Measurements from ENCODE around the gene CTDSP2. TPM values are rescaled to one million over a fixed set of nuclear protein-coding genes. Genes with fewer than 3 reads are reported as not detected.

CTDSP2 gene
- polyA plus RNA-seq, 1 of the 3 experiments (the other 2 are of a cell fraction) = 119 TPM

- Histone ChIP-seq H4K20me1 (ENCODE audit: insufficient read depth) (peaks cover 99% of the 10 kb centered on the region), H3K4me3 (ENCODE audit: low read depth in 2 of 2, low read length in 1 of 2) (no peak overlapping the region), H3K27ac (ENCODE audit: low read depth in 2 of 2, low read length in 1 of 2) (peak overlapping the region in 1 of 2 experiments; percentile 15; a peak in 2 of 4 replicates), H3K79me2 (ENCODE audit: insufficient read depth) (peaks cover 100% of the 10 kb centered on the region), H3K4me1 (ENCODE audit: control insufficient read depth in 1 of 2, insufficient read depth in 2 of 2, low read depth in 1 of 2, low read length in 1 of 2) (peaks cover 50 to 67% of the 10 kb centered on the region in 2 experiments; a peak in 3 of 4 replicates), H3K4me2 (peak overlapping the region; percentile 34), H2AFZ (ENCODE audit: low read depth) (no peak overlapping the region), H3K27me3 (ENCODE audit: insufficient read depth) (no peaks in the 10 kb centered on the region), H3F3A (replicated peaks; ENCODE audit: insufficient read depth) (peaks cover 31% of the 10 kb centered on the region), H3K9me3 (no peaks in the 10 kb centered on the region), H3K36me3 (replicated peaks in 1 of 2; ENCODE audit: control insufficient read depth in 1 of 2, insufficient read depth in 2 of 2, low read length in 1 of 2) (peaks cover 7 to 8% of the 10 kb centered on the region in 2 experiments), H3K9ac (no peak overlapping the region), H3K9me2 (no peaks in the 10 kb centered on the region)
- WGBS (ENCODE audit: low lambda C conversion rate) = 96% methylated on average over 3 of the region's 3 CpGs
- DNase-seq = no peak
- ChIA-PET CTCF (interaction anchor here (1.1 to 8.4 kb wide), 8 partner anchors 11 to 71 kb away, joined by 3 to 146 read pairs (median 12); partner anchors contain the start of genes CTDSP2 and TSFM), POLR2A (interaction anchor here (1.3 kb wide), 1 partner anchor 63 kb away, joined by 3 read pairs; no protein-coding TSS in a partner anchor)
- no peak for TF ChIP-seq EZH2phosphoT487 (IDR thresholded peaks at IDR 0.05; ENCODE audit: borderline replicate concordance, low read depth)
- no peak for TF ChIP-seq RFX5 (IDR thresholded peaks at IDR 0.05; ENCODE audit: low read length)
- no peak for TF ChIP-seq RXRA (IDR thresholded peaks at IDR 0.05; ENCODE audit: borderline replicate concordance, low read depth)
- TF ChIP-seq, protein P1, sequence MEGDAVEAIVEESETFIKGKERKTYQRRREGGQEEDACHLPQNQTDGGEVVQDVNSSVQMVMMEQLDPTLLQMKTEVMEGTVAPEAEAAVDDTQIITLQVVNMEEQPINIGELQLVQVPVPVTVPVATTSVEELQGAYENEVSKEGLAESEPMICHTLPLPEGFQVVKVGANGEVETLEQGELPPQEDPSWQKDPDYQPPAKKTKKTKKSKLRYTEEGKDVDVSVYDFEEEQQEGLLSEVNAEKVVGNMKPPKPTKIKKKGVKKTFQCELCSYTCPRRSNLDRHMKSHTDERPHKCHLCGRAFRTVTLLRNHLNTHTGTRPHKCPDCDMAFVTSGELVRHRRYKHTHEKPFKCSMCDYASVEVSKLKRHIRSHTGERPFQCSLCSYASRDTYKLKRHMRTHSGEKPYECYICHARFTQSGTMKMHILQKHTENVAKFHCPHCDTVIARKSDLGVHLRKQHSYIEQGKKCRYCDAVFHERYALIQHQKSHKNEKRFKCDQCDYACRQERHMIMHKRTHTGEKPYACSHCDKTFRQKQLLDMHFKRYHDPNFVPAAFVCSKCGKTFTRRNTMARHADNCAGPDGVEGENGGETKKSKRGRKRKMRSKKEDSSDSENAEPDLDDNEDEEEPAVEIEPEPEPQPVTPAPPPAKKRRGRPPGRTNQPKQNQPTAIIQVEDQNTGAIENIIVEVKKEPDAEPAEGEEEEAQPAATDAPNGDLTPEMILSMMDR (IDR thresholded peaks at IDR 0.05) = no peak
- TF ChIP-seq TEAD4 (IDR thresholded peaks at IDR 0.05; ENCODE audit: borderline replicate concordance, insufficient read depth) = no peak
- TF ChIP-seq, protein P2, sequence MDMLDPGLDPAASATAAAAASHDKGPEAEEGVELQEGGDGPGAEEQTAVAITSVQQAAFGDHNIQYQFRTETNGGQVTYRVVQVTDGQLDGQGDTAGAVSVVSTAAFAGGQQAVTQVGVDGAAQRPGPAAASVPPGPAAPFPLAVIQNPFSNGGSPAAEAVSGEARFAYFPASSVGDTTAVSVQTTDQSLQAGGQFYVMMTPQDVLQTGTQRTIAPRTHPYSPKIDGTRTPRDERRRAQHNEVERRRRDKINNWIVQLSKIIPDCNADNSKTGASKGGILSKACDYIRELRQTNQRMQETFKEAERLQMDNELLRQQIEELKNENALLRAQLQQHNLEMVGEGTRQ (IDR thresholded peaks at IDR 0.05; ENCODE audit: borderline replicate concordance, low read depth, low read length) = no peak
- TF ChIP-seq ELF1 (IDR thresholded peaks at IDR 0.05) = no peak
- no peak for TF ChIP-seq USF1 (IDR thresholded peaks at IDR 0.05; ENCODE audit: borderline replicate concordance, low read depth)
- TF ChIP-seq NFIC (IDR thresholded peaks at IDR 0.05; ENCODE audit: borderline replicate concordance) = no peak
- TF ChIP-seq YY1 (IDR thresholded peaks at IDR 0.05; ENCODE audit: low read depth) = no peak
- no peak for TF ChIP-seq RAD21 (IDR thresholded peaks at IDR 0.05; ENCODE audit: low read length)
- TF ChIP-seq EP300 (IDR thresholded peaks at IDR 0.05; ENCODE audit: borderline replicate concordance in 1 of 2, low read depth in 1 of 2, low read length in 1 of 2) = no peak
Observed at GRCh38 chr12:57833672-57834071, 12.9 kb downstream of the CTDSP2 start.

- no peak overlapping the region for H3K4me3 ChIP-seq (ENCODE audit: low read depth in 2 of 2, low read length in 1 of 2)
- TF ChIP-seq, protein P1 (IDR thresholded peaks at IDR 0.05) = no peak
- no peak for TF ChIP-seq MEF2A (IDR thresholded peaks at IDR 0.05; ENCODE audit: borderline replicate concordance, low read depth)
- TF ChIP-seq, protein P3, sequence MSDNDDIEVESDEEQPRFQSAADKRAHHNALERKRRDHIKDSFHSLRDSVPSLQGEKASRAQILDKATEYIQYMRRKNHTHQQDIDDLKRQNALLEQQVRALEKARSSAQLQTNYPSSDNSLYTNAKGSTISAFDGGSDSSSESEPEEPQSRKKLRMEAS (IDR thresholded peaks at IDR 0.05; ENCODE audit: low read depth) = no peak
- TF ChIP-seq GATA2 (CRISPR knock-in tag; IDR thresholded peaks at IDR 0.05) = no peak
- no peak for TF ChIP-seq JUND (IDR thresholded peaks at IDR 0.05)
- TF ChIP-seq SIN3A (IDR thresholded peaks at IDR 0.05; ENCODE audit: borderline replicate concordance, low read depth, low read length) = no peak
- TF ChIP-seq RXRA (IDR thresholded peaks at IDR 0.05; ENCODE audit: borderline replicate concordance, low read depth) = no peak
- no peak for TF ChIP-seq RAD21 (IDR thresholded peaks at IDR 0.05; ENCODE audit: low read length)
- TF ChIP-seq PBX3 (IDR thresholded peaks at IDR 0.05) = peak; percentile 19; the same call in 1 of the 2 replicates
Observed at GRCh38 chr12:57832966-57833365, 13.6 kb downstream of the CTDSP2 start.

More at GRCh38 chr12:57832966-57833365, 13.6 kb downstream of the CTDSP2 start:
- H3K36me3 ChIP-seq (replicated peaks in 1 of 2; ENCODE audit: control insufficient read depth in 1 of 2, insufficient read depth in 2 of 2, low read length in 1 of 2) = peaks cover 12 to 15% of the 10 kb centered on the region in 2 experiments
- no peaks in the 10 kb centered on the region for H3K9me3 ChIP-seq
- 69% methylated on average over 9 of the region's 10 CpGs for WGBS (ENCODE audit: low lambda C conversion rate)
- DNase-seq = no peak
- peak overlapping the region; percentile 34 for H3K4me2 ChIP-seq
- peak overlapping the region; percentile 5 to 15; a peak in 1 of 4 replicates for H3K27ac ChIP-seq (ENCODE audit: low read depth in 2 of 2, low read length in 1 of 2)
- no peaks in the 10 kb centered on the region for H3K27me3 ChIP-seq (ENCODE audit: insufficient read depth)
- no peak overlapping the region for H2AFZ ChIP-seq (ENCODE audit: low read depth)
- POLR2A ChIA-PET = interaction anchor here (1.3 kb wide), 1 partner anchor 64 kb away, joined by 3 read pairs; no protein-coding TSS in a partner anchor
- peaks cover 100% of the 10 kb centered on the region for H3K79me2 ChIP-seq (ENCODE audit: insufficient read depth)
- peaks cover 44 to 60% of the 10 kb centered on the region in 2 experiments; a peak in 3 of 4 replicates for H3K4me1 ChIP-seq (ENCODE audit: control insufficient read depth in 1 of 2, insufficient read depth in 2 of 2, low read depth in 1 of 2, low read length in 1 of 2)
- H3K9ac ChIP-seq = no peak overlapping the region
- CTCF ChIA-PET = interaction anchor here (0.8 to 8.4 kb wide), 14 partner anchors 8 to 101 kb away, joined by 3 to 146 read pairs (median 7); partner anchors contain the start of genes CTDSP2 and TSFM
- H3K9me2 ChIP-seq = no peaks in the 10 kb centered on the region
- peaks cover 24% of the 10 kb centered on the region for H3F3A ChIP-seq (replicated peaks; ENCODE audit: insufficient read depth)
- H4K20me1 ChIP-seq (ENCODE audit: insufficient read depth) = peaks cover 99% of the 10 kb centered on the region
